OCI-M2 (cell line): ENCODE measurements around the gene AGMAT.

Experiments used
- DNase-seq: peaks from one replicate; lab custom pipeline; 2025; ENCODE audit not compliant: unreplicated experiment; lab: John Stamatoyannopoulos, UW

The AGMAT gene, protein sequence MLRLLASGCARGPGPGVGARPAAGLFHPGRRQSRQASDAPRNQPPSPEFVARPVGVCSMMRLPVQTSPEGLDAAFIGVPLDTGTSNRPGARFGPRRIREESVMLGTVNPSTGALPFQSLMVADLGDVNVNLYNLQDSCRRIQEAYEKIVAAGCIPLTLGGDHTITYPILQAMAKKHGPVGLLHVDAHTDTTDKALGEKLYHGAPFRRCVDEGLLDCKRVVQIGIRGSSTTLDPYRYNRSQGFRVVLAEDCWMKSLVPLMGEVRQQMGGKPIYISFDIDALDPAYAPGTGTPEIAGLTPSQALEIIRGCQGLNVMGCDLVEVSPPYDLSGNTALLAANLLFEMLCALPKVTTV

GRCh38 chr1:15584489-15585363, at the start of gene AGMAT:
Gene AGMAT, minus strand, starts transcription at chr1:15585051. Its CDS starts 84 bp downstream, at chr1:15584967.
- DNase-seq: no peak

- DNase-seq: no peak
Observed at GRCh38 chr1:15633756-15634420, 49.0 kb upstream of the AGMAT start.

DNA sequence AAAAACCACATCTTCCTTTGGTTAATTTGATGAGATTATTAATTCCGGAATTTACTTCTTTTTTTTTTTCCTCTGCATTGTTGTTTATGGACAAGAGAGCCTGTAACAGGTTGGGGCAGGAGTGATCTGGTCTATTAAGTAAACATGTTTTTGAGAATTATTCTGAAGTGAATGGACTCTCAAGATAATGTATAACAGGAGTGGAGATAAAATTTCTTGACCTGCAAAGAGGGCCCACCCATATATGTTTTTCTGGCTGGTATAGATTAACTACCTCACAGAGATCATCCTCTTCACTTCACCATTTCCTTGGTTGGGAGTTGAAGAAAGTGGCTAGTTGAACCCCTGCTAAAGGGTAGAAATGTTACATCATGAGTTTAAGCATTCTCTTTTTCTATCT, 43.2 kb upstream of the AGMAT start:
- DNase-seq: no peak

DNA sequence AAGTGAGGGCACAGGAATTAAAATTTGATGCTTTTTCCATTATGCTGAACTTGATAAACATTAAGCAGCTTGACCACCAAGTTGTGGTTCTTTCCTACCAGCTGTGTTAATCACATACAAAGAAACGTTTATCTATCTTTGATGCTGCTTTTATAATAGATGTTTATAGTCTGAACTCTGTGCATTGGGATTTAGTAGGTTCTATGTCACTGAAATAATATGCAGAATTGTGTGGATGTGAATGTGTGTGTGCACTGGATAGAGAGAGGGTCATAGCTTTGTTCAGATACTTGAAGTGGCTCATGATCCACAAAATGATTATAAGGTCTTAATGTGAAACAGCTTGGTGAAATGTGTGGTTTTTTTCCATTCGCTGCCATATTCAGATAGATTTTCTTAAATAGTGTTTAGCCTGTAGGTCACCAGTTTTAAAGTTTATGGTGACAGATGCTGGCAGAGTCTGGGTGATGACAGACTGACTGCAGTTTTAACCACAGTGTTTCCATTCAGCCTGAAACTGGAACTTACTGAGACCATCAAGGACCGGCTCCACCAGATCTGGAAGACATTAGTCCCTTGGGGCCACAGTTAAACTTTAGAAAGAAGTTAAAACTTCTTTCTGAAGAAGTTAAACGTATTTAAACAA, 42.6 kb upstream of the AGMAT start:
- no peak for DNase-seq

- no peak for DNase-seq
Observed at GRCh38 chr1:15626269-15626950, 41.6 kb upstream of the AGMAT start.

- no peak for DNase-seq
Observed at GRCh38 chr1:15625056-15625917, 40.4 kb upstream of the AGMAT start.

GRCh38 chr1:15624133-15624714, 39.4 kb upstream of the AGMAT start:
- DNase-seq: no peak

- no peak for DNase-seq
Observed at GRCh38 chr1:15623435-15623834, 38.6 kb upstream of the AGMAT start.

- DNase-seq: no peak
Observed at GRCh38 chr1:15622712-15623373, 38.0 kb upstream of the AGMAT start.

DNA sequence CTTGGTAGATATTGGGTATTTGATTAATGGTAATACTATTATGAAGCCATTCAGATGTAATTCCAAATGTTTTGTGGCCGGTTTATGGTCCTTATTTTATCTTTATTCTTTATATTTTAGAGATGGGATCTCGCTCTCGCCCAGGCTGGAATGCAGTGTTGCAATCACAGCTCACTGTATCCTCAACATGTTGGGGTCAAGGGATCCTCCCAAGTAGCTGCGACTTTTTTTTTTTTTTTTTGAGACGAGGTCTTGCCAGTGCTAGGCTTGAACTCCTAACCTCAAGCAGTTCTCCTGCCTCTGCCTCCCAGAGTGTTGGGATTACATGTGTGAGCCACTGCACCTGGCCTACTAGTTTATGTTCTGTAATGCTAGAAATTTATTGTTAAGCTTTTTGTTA, 37.1 kb upstream of the AGMAT start:
- no peak for DNase-seq

DNA sequence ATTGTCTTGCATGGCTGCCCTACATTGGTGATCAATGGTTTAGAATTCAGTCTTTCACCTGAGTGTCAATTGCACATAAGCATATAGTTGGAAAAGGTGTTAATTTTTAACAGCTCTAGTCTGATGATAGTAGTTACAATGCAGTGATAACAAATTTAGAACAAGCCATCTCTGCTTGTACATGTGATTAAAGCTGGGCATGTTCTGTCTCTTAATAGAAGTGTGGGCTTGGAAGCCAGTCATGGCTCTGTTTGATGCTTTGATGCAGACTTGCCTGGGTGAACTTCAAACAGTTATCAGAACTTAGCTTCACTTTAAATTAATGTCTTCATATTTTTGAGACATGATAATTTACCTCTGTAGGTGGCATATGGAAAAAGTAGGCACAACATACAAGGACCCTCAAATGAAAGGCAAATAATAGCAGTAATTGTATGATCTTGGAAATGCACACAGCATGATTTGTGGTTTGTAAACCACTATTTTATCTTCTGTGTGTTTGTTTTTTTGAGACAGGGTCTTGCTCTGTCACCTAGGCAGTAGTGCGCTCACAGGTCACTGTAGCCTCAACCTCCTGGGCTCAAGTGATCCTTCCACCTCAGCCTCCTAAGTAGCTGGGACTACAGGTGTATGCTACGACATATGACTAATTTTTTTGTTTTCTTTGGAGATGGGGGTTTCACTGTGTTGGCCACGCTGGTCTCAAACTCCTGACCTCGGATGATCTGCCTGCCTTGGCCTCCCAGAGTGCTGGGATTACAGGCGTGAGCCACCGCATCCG, 36.2 kb upstream of the AGMAT start:
- no peak for DNase-seq

DNA sequence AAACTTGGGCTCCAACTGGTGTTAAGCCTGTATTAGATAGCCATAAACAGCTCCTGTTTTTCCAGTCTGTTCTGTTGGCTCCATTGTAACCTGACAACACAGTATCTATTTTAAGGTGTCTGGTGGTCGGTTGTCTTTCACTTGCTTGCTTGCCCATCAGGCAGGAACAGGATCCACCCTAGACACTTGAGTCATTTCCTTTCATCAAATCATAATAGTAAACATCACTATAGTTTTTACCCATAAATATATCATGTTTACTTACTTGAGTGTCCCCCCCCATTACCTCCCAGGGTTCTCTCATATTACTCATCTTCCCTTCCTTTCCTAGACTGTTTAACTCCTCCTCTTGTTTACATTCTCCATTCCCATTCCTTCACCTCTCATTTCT, 35.3 kb upstream of the AGMAT start:
- no peak for DNase-seq

DNA sequence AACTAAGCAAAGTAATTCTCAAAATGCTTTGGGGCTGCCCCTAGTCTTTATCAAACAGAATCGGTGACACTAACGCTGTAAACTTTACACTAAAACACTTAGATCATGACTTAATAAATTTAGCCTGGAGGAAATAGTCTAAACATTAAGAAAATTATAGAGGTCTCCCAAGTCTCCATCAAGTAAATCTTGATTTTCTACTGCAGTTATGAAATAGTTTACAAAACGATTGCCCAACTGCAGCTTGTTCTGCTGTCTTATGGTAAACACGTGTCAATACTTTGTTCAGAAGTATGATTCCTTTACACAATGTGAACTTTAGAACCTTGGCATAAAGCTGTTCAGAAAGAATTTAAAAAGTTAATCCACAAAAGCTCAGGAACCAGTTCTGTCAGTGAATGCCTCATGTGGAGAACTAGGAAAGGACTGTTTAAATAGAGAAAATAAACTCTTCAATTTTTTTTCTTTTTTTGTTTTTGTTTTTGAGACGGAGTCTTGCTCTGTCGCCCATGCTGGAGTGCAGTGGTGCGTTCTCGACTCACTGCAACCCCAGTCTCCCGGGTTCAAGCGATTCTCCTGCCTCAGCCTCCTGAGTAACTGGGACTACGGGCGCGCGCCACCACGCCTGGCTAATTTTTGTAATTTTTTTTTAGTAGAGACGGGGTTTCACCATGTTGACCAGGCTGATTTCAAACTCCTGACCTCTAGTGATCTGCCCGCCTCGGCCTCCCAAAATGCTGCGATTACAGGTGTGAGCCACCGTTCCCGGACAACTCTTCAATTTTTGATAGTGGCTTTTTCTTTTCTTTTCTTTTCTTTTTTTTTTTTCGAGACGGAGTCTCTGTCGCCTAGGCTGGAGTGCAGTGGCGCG, 34.0 kb upstream of the AGMAT start:
- no peak for DNase-seq

- no peak for DNase-seq
Observed at GRCh38 chr1:15618077-15618654, 33.3 kb upstream of the AGMAT start.

GRCh38 chr1:15617173-15618076, 32.6 kb upstream of the AGMAT start, which contains the start of gene DDI2:
Gene DDI2, plus strand, starts transcription at chr1:15617458. Its CDS starts 213 bp downstream, at chr1:15617671.
- no peak for DNase-seq
